Stimulated activated CD4-positive, alpha-beta T cell treated with anti-CD3 and anti-CD28 coated beads, Interleukin-15, amount 100 ng/mL, for 48 hours (primary cell): ENCODE measurements around the gene EHF.

Experiments used
- DNase-seq, 2 donors: peaks; one replicate each; pipeline ENCODE4 v3.0.0-alpha.2; 2020; ENCODE audit warnings: low read depth in 2 of 2

Gene EHF

DNA sequence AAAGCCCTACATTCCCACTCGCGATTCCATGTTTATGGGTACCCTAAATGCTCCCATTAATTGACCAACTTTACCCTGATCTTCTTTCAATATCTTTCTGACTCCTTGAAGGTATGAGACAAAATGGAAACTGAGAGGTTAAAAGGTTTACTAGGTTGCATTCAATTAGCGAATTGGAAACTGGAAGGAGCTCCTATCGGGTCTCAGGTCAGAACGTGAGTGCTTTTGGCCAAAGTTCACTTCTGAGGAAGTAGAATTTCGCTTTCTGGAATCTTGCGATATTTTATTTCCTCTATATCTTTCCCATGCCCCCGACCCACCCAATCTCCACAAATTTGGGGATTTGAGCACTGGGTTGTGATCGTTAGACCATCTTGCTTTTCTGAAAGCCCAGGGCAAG is 2.6 kb downstream of the EHF start:
- DNase-seq = no peak

DNA sequence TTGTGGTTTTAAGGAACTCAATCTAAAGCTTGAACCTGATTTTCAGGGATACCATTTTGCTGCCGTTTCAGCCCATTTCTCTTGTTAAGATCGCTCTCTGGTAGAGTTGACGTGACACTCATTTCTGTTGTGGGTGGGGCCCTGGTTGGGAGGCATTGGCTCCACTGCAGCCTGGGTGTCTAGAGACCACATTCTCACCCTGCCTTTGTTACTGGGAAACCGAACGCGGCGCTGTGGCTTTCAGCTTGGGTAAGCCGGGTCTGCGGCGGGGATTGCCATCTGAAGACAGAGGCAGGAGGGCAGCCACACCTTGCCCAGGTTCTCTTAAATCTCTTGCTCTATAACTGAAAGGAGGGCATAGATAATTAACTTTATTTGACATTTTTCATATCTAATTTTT is 3.2 kb downstream of the EHF start:
- no peak for DNase-seq

- DNase-seq = no peak
These were observed 4.7 kb downstream of the EHF start for GRCh38 chr11:34625576-34625975.

DNA sequence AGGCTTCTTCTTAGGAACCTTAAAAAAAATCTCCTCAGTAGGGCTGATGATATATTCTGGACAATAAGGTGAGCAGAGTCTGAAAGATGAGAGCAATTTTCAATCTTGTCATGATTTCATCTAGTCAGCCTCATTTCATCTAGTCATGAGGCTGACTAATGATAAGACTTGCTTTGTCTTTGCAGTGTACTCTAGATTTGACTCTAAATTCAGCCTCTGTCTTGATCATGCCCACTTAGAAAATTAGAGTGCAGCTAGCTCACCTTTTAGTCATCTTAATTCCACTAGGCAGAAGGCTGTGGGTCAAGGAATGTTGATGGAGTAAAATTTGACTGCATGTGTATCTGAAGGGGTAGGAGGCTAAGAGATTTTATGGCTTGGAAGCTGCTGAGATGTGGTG is 5.5 kb downstream of the EHF start:
- DNase-seq = no peak

GRCh38 chr11:34627197-34627596 is 6.3 kb downstream of the EHF start:
- DNase-seq = no peak

- DNase-seq = no peak
These were observed 8.8 kb downstream of the EHF start for GRCh38 chr11:34629711-34630110.

DNA sequence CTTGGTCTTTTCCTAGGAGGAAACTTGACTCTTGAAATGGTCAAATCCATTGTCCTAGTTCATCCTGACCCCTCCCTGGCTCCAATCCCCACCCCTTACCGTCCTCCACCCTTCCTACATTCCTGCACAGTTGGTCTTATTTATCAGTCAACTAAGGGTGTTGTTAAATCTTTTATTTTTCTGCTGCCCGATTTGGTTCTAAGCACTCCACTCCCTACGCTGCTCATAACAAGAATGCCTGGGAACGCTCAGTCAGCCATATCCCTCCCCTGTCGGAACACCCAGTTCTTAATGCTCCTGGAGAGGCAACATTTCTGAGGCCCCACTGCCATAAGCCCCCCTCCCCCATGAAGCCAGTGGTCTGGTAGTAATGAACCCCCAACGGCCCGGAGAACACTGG is 9.7 kb downstream of the EHF start:
- DNase-seq = no peak

- DNase-seq = no peak
These were observed 10.4 kb downstream of the EHF start for GRCh38 chr11:34631297-34631696.

DNA sequence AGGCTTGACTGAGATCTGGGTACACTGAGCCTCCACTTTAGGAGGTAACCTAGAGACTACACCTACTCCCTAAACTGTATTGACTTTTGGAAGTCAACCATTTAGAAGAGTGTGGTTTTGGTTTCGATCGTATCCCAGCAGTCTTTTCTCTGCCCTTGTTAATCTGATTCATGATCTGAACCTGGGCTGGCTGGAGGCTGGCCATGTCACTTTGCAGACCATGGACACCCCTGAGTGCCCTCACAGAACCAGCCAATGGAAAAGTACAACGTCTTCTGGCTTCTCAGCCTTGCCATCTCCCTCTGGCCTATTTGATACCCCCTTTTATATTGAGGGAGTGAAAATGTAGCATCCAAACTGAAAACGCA is 10.8 kb downstream of the EHF start:
- DNase-seq = no peak

GRCh38 chr11:34632105-34632791 is 11.4 kb downstream of the EHF start:
- no peak for DNase-seq

DNA sequence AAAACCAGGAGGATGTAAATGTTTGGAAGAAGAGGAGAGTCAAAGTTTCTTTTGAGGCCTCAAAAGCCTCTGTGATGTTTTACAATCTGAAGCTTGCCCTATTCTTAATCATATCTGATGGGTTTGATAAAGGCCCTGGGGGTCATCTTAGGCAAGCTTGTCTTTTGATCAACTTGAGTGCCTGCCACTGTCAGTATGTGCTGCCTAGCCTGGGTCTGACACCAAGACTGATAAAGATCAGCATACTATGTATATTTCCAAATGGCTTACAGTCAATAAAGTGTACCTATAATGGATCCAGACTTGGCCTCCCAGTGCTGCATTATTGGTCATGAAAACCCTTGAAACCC is 12.7 kb downstream of the EHF start:
- no peak for DNase-seq

- DNase-seq = no peak
These were observed 13.2 kb downstream of the EHF start for GRCh38 chr11:34633990-34634693.

DNA sequence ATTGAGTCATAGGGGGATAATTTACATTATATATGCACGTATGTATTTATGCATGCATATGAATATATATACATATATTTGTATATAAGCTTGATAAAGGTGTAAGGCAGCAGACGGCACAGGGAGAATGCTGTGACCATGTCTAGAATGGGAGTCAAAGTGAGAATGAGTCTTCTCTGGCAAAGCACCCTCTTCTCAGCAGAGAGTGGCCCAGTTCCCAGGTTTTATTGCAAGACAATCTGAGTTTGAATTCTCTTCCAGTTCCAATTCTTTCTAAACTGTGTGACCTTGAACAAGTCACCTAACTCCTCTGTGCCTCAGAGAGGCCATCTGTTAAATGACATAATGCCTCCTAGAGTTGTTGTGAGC is 13.8 kb downstream of the EHF start:
- DNase-seq = no peak

DNA sequence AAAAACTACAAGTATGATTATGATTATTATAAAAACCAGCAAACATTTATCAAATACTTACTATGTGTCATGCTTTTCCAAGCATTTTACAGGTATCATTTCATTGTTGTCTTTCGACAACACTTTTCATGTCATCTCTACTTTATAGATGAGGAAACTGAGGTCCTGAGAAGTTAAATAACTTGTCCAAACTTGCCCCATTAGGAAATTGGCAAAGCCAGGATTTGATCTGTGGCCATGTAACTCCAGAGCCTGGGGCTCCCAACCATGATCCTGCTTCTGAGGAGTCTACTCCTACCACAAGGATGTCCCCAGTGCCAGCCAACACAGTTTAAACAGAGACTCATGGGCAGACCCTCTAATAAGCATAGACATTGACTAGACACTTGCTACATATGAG is 15.2 kb downstream of the EHF start:
- no peak for DNase-seq

GRCh38 chr11:34637303-34637702 is 16.4 kb downstream of the EHF start:
- no peak for DNase-seq

DNA sequence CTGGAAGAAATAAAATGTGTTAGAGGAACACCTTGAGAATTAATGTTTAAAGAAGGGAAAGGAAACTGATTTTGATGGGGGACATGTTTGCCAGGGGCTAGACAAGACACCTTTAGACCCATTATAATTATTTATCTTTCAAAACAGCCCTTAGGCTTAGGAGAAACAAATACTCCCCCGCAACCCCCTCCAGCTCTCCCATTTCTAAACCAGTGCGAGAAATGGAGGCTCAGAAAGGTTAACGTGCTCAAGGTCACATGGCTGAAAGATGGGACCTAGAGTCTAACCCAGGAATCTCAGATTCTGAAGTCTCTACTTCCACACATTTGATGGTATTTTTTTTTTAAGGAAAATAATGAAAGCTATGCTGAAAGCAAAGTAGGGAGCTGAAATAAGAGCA is 18.0 kb downstream of the EHF start:
- DNase-seq = no peak

GRCh38 chr11:34639545-34639944 is 18.7 kb downstream of the EHF start:
- no peak for DNase-seq

GRCh38 chr11:34640050-34640923 is 19.4 kb downstream of the EHF start:
- no peak for DNase-seq

DNA sequence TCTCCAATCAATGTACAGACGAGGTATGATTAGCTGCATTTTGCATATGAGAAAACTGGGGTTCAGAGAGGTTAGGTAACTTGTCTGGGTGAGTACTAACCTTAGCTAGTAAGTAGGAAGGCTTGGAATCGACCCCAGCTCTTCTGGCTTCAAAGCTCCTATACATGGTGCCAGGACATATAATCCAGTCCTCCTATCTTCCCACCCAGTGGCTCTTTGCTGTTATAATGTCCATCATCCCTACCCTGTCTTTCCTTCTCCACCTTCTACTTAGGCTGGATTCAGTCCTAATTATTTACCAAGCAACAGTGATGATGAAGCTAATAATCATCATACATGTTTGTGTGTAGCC is 20.0 kb downstream of the EHF start:
- no peak for DNase-seq

DNA sequence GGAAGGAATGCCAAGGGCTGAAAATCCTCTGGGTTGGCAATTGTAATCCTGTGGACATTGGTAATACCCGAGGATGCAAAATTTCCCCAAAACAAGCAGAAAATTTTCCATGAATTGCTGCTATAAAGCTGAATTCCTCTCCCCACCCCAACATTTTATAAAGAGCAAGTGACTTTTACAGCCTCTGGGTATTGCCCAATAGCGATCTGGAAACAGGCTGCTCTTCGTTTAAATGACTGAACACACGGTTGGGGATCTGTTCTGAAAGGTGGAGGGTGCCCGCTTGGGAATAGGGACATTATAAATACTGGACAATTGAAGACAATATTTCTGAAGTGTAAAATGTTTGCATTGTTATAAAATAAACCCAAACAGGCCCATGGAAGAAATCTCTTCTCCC is 20.6 kb downstream of the EHF start:
- no peak for DNase-seq

GRCh38 chr11:34642001-34642554 is 21.2 kb downstream of the EHF start:
- no peak for DNase-seq

GRCh38 chr11:34642873-34643272 is 22.0 kb downstream of the EHF start:
- no peak for DNase-seq

GRCh38 chr11:34643311-34643710 is 22.4 kb downstream of the EHF start:
- DNase-seq = no peak
